K562 (cell line): ENCODE measurements around the gene YPEL4. TPM values are rescaled to one million over a fixed set of nuclear protein-coding genes. Genes with fewer than 3 reads are reported as not detected.

ENCODE experiments used
- ATAC-seq: fragments of 200-7000 bp; cut with Tn5 transposase; 3 replicates; pipeline ENCODE4 v1.9.1; 2020; ENCODE audit warnings: moderate library complexity
- BruUV-seq: library from RNA; stranded (reverse); fragments of 400-500 nt; replicated peaks from 2 replicates; lab custom pipeline; 2021; lab: Mats Ljungman, UMichigan
- CTCF ChIA-PET: fragments of 300-600 bp; formaldehyde crosslinking; extraction: SDS; loops from one replicate; lab custom pipeline; 2021; ENCODE audit warnings: low intra/inter-chr PET ratio; lab: Yijun Ruan, JAX
- POLR2A ChIA-PET: fragments of 300-600, 350-650 bp; sonication (Branson Sonifier 250); formaldehyde crosslinking; extraction: SDS; loops from one replicate; lab custom pipeline; 2021; ENCODE audit warnings: antibody characterized with exemption, inconsistent platforms; lab: Yijun Ruan, JAX
- DNase-seq, 4 experiments: peaks; one replicate each; pipeline versions ENCODE4 v3.0.0 to v3.0.0-alpha.2; 2011 to 2018; ENCODE audit warnings: low spot score in 3 of 4, mixed read lengths in 3 of 4; ENCODE audit errors: extremely low read depth in 1 of 4
- FAIRE-seq: peaks from 2 replicates; lab custom pipeline; 2011; peaks lifted over from hg19 to GRCh38; lab: Jason Lieb, UNC
- H2AFZ ChIP-seq: 2 replicates; pipeline ENCODE4 v1.6.0; 2011; ENCODE audit warnings: low read depth, low read length, control low read depth, inconsistent platforms
- H3K27ac ChIP-seq: fragments of 200-600 bp; 3 replicates; pipeline ENCODE4 v1.8.0; 2011; ENCODE audit warnings: low read depth, mild to moderate bottlenecking, control low read depth, inconsistent platforms, low read length, moderate library complexity, mixed read lengths; ENCODE audit errors: extremely low read depth
- H3K27me3 ChIP-seq, 2 experiments: fragments of 300-600 bp in 1 of 2; 2 replicates in 1 of 2; 3 replicates in 1 of 2; pipeline versions ENCODE4 v1.6.0 to v1.8.0; 2011; ENCODE audit warnings: inconsistent platforms in 2 of 2, low read length in 2 of 2, mild to moderate bottlenecking in 1 of 2, mixed read lengths in 1 of 2, moderate library complexity in 1 of 2; ENCODE audit not compliant: control insufficient read depth in 2 of 2, insufficient read depth in 2 of 2
- H3K36me3 ChIP-seq: fragments of 300-600 bp; 3 replicates; pipeline ENCODE4 v1.8.0; 2011; ENCODE audit warnings: mild to moderate bottlenecking, low read length, inconsistent platforms; ENCODE audit not compliant: control insufficient read depth, insufficient read depth
- H3K4me1 ChIP-seq, 2 experiments: fragments of 200-600 bp in 1 of 2; replicated peaks in 1 of 2; 2 replicates in 1 of 2; 3 replicates in 1 of 2; pipeline versions ENCODE4 v1.5.1 to v1.8.0; 2011; ENCODE audit warnings: inconsistent platforms in 2 of 2, low read length in 2 of 2, mild to moderate bottlenecking in 1 of 2, mixed read lengths in 1 of 2, moderate library complexity in 1 of 2; ENCODE audit not compliant: control insufficient read depth in 2 of 2, insufficient read depth in 2 of 2
- H3K4me2 ChIP-seq: 2 replicates; pipeline ENCODE4 v1.6.1; 2011; ENCODE audit warnings: low read length, control low read depth, inconsistent platforms, mixed read lengths; ENCODE audit not compliant: insufficient read depth
- H3K4me3 ChIP-seq: fragments of 200-600 bp; sonication (generic), shearing (Covaris generic); 2 replicates; pipeline ENCODE4 v1.5.1; 2016; ENCODE audit warnings: control low read depth, inconsistent platforms
- H3K79me2 ChIP-seq: fragments of 200-600 bp; 3 replicates; pipeline ENCODE4 v1.8.0; 2011; ENCODE audit warnings: low read length, inconsistent platforms; ENCODE audit not compliant: control insufficient read depth, insufficient read depth
- H3K9ac ChIP-seq, 2 experiments: 2 replicates each; pipeline versions ENCODE4 v1.6.0 to v1.6.1; 2011; ENCODE audit warnings: low read depth in 2 of 2, low read length in 2 of 2, control low read depth in 1 of 2, inconsistent platforms in 1 of 2, mild to moderate bottlenecking in 1 of 2, mixed read lengths in 1 of 2; ENCODE audit not compliant: insufficient read depth in 1 of 2
- H3K9me1 ChIP-seq: one replicate; pipeline ENCODE4 v1.6.0; 2011; ENCODE audit warnings: inconsistent platforms, mild to moderate bottlenecking, low read length, moderate library complexity; ENCODE audit not compliant: control insufficient read depth, insufficient read depth
- H3K9me3 ChIP-seq: replicated peaks from 2 replicates; pipeline ENCODE4 v1.5.1; 2011; ENCODE audit warnings: low read depth, low read length, inconsistent platforms; ENCODE audit not compliant: control insufficient read depth, insufficient read depth
- H4K20me1 ChIP-seq: replicated peaks from 2 replicates; pipeline ENCODE4 v1.6.1; 2011; ENCODE audit warnings: low read length, inconsistent platforms, mixed read lengths; ENCODE audit not compliant: control insufficient read depth, insufficient read depth
- ATF7 ChIP-seq: fragments of 450-650 bp; IDR thresholded peaks from 2 replicates; pipeline ENCODE4 v1.7.1; 2014; ENCODE audit warnings: mild to moderate bottlenecking, moderate library complexity
- BCOR ChIP-seq: fragments of 450-650 bp; IDR thresholded peaks from 2 replicates; pipeline ENCODE4 v1.6.1; 2016
- MAFG ChIP-seq: fragments of 450-650 bp; conservative IDR thresholded peaks from 2 replicates; pipeline ENCODE4 v1.6.1; 2016; ENCODE audit warnings: missing genetic modification characterization, missing compliant biosample characterization
- PTTG1 ChIP-seq: fragments of 450-650 bp; IDR thresholded peaks from 2 replicates; pipeline ENCODE4 v1.6.1; 2016; ENCODE audit warnings: low read depth, mild to moderate bottlenecking, missing genetic modification characterization, missing compliant biosample characterization
- RBM25 ChIP-seq: fragments of 200-400 bp; formaldehyde crosslinking; IDR thresholded peaks from 2 replicates; pipeline ENCODE4 v1.6.1; 2018; ENCODE audit warnings: low read length, low read depth, moderate library complexity; ENCODE audit not compliant: severe bottlenecking
- SNIP1 ChIP-seq: fragments of 450-650 bp; IDR thresholded peaks from 2 replicates; pipeline ENCODE4 v1.7.1; 2017; ENCODE audit warnings: low read depth, mild to moderate bottlenecking
- ZFP36 ChIP-seq: fragments of 150-350 bp; IDR thresholded peaks from 2 replicates; pipeline ENCODE4 v1.6.1; 2018; ENCODE audit warnings: low read length, low read depth; ENCODE audit not compliant: partially characterized antibody
- ZNF436 ChIP-seq: fragments of 250-450, 450-650 bp; sonication (Bioruptor Pico); formaldehyde crosslinking; IDR thresholded peaks from 2 replicates; pipeline ENCODE4 v1.7.0; 2020; ENCODE audit warnings: mild to moderate bottlenecking
- in situ Hi-C: fragments of 300-500 bp; cut with MboI; formaldehyde crosslinking; loops from 4 replicates; pipeline ENCODE4 v1.15.0; 2018; ENCODE audit warnings: inconsistent platforms, mixed read lengths
- intact Hi-C: fragments of 100-400 bp; cut with micrococcal nuclease; formaldehyde crosslinking; loops from 2 replicates; pipeline ENCODE4 v1.14.2; 2022
- polyA plus RNA-seq, 8 experiments: library from polyadenylated mRNA; depleted of rRNA in 4 of 8; stranded (reverse) in 5 of 8; unstranded in 3 of 8; fragments of >200 nt; fragmentation: Nextera tagmentation in 2 of 8; fragmentation: Illumina TruSeq in 1 of 8; extraction: Ambion mirVana in 2 of 8; extraction: Trizol in 1 of 8; gene quantifications; 2 replicates each; pipeline versions ENCODE4 v1.2.1 to v1.2.3, GENCODE V29; 2011 to 2014; ENCODE audit warnings: inconsistent platforms in 1 of 8, missing spikeins in 1 of 8
- total RNA-seq, 7 experiments: library from RNA; depleted of rRNA in 6 of 7; stranded (reverse); fragments of >200 nt in 6 of 7; fragmentation: Illumina TruSeq in 2 of 7; extraction: Trizol in 2 of 7; gene quantifications; 2 replicates each; pipeline versions ENCODE4 v1.2.1 to v1.2.3, GENCODE V29; 2011 to 2021; ENCODE audit warnings: low replicate concordance in 1 of 7
- TF ChIP-seq, protein P1 (sequence below): fragments of 450-650 bp; IDR thresholded peaks from 2 replicates; pipeline ENCODE4 v1.6.1; 2018; ENCODE audit warnings: mild to moderate bottlenecking, low read depth; ENCODE audit not compliant: partially characterized antibody
- TF ChIP-seq, protein P2 (sequence below): fragments of 250-450 bp; sonication (Bioruptor Pico); IDR thresholded peaks from 2 replicates; pipeline ENCODE4 v1.4.0; 2020; ENCODE audit warnings: mild to moderate bottlenecking, moderate library complexity
- TF ChIP-seq, protein P3 (sequence below): fragments of 450-650 bp; formaldehyde crosslinking; IDR thresholded peaks from 2 replicates; pipeline ENCODE4 v1.4.0; 2022; ENCODE audit warnings: missing genetic modification characterization

YPEL4 gene
- total and polyA plus RNA-seq, 9 of the 15 experiments (the other 6 are each of a cell fraction or from before 2014, with no cell fraction given) = 0.07 to 1.4 (median 0.40) TPM; not detected in 2

DNA sequence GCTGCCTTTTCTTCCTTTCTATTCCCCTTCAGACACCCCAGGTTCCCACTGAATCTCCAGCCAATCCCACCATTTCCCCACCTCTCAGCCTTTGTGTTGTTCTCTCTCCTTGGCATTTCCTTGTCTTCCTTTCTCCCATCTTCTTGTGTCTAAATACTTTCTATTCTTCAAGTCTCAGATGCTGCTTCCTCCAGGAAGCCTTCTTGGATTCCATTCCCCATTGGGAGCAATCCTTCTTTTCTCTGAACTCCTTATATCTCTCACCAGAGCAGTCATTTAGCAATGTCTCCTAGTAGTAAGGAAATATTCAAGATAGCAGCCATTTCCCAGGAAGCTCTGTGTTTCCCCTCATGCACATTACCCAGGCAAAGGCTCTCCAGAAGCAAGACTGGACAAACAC is 15.4 kb downstream of the YPEL4 start:
- Histone ChIP-seq H3K9me1 (no peaks in the 10 kb centered on the region), H3K27me3 (peaks cover 16 to 33% of the 10 kb centered on the region in 2 experiments), H3K4me2 (no peak overlapping the region), H3K4me3 (no peak overlapping the region), H3K79me2 (no peaks in the 10 kb centered on the region), H3K36me3 (no peaks in the 10 kb centered on the region), H3K27ac (no peak overlapping the region), H3K4me1 (peaks cover 0 to 13% of the 10 kb centered on the region in 2 experiments; a peak in 2 of 5 replicates), H2AFZ (no peak overlapping the region)
- DNase-seq = no peak
- ATAC-seq = no peak
- intact Hi-C loops = no loop called here
- BruUV-seq = no TSS peak
- TF ChIP-seq BCOR (peak; percentile 44; the same call in 1 of the 2 replicates), MAFG (tag) (no peak), ATF7 (no peak), ZNF436 (CRISPR knock-in tag) (peak; percentile 63; the same call in 1 of the 2 replicates), SNIP1 (no peak), RBM25 (peak; percentile 36), ZFP36 (peak; percentile 96), PTTG1 (no peak)
- TF ChIP-seq, protein P1, sequence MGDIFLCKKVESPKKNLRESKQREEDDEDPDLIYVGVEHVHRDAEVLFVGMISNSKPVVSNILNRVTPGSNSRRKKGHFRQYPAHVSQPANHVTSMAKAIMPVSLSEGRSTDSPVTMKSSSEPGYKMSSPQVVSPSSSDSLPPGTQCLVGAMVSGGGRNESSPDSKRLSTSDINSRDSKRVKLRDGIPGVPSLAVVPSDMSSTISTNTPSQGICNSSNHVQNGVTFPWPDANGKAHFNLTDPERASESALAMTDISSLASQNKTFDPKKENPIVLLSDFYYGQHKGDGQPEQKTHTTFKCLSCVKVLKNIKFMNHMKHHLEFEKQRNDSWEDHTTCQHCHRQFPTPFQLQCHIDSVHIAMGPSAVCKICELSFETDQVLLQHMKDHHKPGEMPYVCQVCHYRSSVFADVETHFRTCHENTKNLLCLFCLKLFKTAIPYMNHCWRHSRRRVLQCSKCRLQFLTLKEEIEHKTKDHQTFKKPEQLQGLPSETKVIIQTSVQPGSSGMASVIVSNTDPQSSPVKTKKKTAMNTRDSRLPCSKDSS = no peak
- TF ChIP-seq, protein P2, sequence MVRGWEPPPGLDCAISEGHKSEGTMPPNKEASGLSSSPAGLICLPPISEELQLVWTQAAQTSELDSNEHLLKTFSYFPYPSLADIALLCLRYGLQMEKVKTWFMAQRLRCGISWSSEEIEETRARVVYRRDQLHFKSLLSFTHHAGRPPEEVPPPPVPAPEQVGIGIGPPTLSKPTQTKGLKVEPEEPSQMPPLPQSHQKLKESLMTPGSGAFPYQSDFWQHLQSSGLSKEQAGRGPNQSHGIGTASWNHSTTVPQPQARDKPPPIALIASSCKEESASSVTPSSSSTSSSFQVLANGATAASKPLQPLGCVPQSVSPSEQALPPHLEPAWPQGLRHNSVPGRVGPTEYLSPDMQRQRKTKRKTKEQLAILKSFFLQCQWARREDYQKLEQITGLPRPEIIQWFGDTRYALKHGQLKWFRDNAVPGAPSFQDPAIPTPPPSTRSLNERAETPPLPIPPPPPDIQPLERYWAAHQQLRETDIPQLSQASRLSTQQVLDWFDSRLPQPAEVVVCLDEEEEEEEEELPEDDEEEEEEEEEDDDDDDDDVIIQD = no peak
- TF ChIP-seq, protein P3, sequence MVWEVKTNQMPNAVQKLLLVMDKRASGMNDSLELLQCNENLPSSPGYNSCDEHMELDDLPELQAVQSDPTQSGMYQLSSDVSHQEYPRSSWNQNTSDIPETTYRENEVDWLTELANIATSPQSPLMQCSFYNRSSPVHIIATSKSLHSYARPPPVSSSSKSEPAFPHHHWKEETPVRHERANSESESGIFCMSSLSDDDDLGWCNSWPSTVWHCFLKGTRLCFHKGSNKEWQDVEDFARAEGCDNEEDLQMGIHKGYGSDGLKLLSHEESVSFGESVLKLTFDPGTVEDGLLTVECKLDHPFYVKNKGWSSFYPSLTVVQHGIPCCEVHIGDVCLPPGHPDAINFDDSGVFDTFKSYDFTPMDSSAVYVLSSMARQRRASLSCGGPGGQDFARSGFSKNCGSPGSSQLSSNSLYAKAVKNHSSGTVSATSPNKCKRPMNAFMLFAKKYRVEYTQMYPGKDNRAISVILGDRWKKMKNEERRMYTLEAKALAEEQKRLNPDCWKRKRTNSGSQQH (CRISPR knock-in tag) = no peak
- TF ChIP-seq, all 486 proteins: peak for 4
- FAIRE-seq = no peak
- Histone ChIP-seq H3K9me3 (no peaks in the 10 kb centered on the region), H4K20me1 (no peaks in the 10 kb centered on the region), H3K9ac (no peak overlapping the region)
- ChIA-PET POLR2A (interaction anchor here (0.5 to 0.6 kb wide), 2 partner anchors 85 to 204 kb away, joined by 3 to 4 read pairs; no protein-coding TSS in a partner anchor), CTCF (interaction anchor here (0.6 kb wide), 1 partner anchor 57 kb away, joined by 3 read pairs; no protein-coding TSS in a partner anchor)
- in situ Hi-C loops = no loop called here
